HCT116 (cell line): ENCODE data around the gene SAMD1.

Experiments used
- ATF3 ChIP-seq: IDR thresholded peaks from 2 replicates; pipeline ENCODE4 v1.6.1; 2012
- CTCF ChIP-seq, 3 experiments: fragments of 200-600 bp in 1 of 3; sonication (generic) in 1 of 3; IDR thresholded peaks in 2 of 3; conservative IDR thresholded peaks in 1 of 3; 2 replicates each; pipeline ENCODE4 v1.5.1; 2012 to 2017; ENCODE audit warnings: low read depth in 2 of 3, low read length in 2 of 3, antibody characterized with exemption in 1 of 3, borderline replicate concordance in 1 of 3, control low read depth in 1 of 3, mild to moderate bottlenecking in 1 of 3, mixed read lengths in 1 of 3, mixed run types in 1 of 3, moderate library complexity in 1 of 3; ENCODE audit not compliant: insufficient read depth in 1 of 3
- EZH2 ChIP-seq: fragments of 200-600 bp; sonication (generic); IDR thresholded peaks from 2 replicates; pipeline ENCODE4 v1.6.1; 2017; ENCODE audit warnings: antibody characterized with exemption, mixed run types
- EZH2phosphoT487 ChIP-seq: fragments of 200-600 bp; IDR thresholded peaks from 2 replicates; pipeline ENCODE4 v1.6.1; 2018; ENCODE audit warnings: antibody characterized with exemption, borderline replicate concordance
- MAX ChIP-seq: IDR thresholded peaks from 2 replicates; pipeline ENCODE4 v1.6.1; 2012
- POLR2AphosphoS5 ChIP-seq: IDR thresholded peaks from 2 replicates; pipeline ENCODE4 v1.6.1; 2011; ENCODE audit warnings: mild to moderate bottlenecking, low read depth, low read length, moderate library complexity
- SIN3A ChIP-seq: IDR thresholded peaks from 2 replicates; pipeline ENCODE4 v1.6.1; 2012; ENCODE audit warnings: low read depth

GRCh38 chr19:14138576-14139265 is 48.2 kb upstream of the SAMD1 start:
- TF ChIP-seq CTCF (IDR thresholded peaks at IDR 0.05 in 2 of 3, conservative IDR thresholded peaks at IDR 0.05 in 1 of 3; ENCODE audit: borderline replicate concordance in 1 of 3, insufficient read depth in 1 of 3, low read depth in 2 of 3, low read length in 2 of 3), result no peak
- no peak for TF ChIP-seq EZH2phosphoT487
- TF ChIP-seq SIN3A, result no peak
- TF ChIP-seq POLR2AphosphoS5, result no peak
- no peak for TF ChIP-seq EZH2
- TF ChIP-seq MAX, result no peak
- no peak for TF ChIP-seq ATF3
